8988T (cell line): Measurements from ENCODE around the gene SH3GLB2.

ENCODE experiments used
- DNase-seq: peaks from one replicate; pipeline ENCODE4 v3.0.0; 2011

SH3GLB2 gene

GRCh38 chr9:129028192-129028966, at the start of gene SH3GLB2:
SH3GLB2 (minus strand) TSS chr9:129028331; CDS start chr9:129028154, 177 bp downstream.
- DNase-seq = peak; percentile 96

GRCh38 chr9:129077236-129077635, 49.1 kb upstream of the SH3GLB2 start:
- no peak for DNase-seq

- no peak for DNase-seq
These were observed 48.5 kb upstream of the SH3GLB2 start for GRCh38 chr9:129076640-129077037.

- DNase-seq = no peak
These were observed 48.0 kb upstream of the SH3GLB2 start for GRCh38 chr9:129075996-129076639.

DNA sequence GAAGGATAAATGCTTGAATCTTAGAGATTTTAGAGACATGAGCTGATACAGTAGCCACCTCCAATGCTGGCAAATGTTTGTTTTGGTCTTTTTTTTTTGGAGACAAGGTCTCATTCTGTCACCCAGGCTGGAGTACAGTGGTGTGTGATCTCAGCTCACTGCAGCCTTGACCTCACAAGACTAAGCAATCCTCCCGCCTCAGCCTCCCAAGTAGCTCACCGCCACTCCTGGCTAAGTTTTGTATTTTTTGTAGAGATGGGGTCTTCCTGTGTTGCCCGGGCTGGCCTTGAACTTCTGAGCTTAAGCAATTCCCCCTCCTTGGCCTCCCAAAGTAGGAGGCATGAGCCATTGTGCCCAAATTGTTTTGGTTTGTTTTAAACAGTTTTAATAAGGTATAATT, 46.0 kb upstream of the SH3GLB2 start:
- no peak for DNase-seq

GRCh38 chr9:129073404-129073803, 45.3 kb upstream of the SH3GLB2 start:
- DNase-seq = no peak

- no peak for DNase-seq
These were observed 44.0 kb upstream of the SH3GLB2 start for GRCh38 chr9:129072171-129072570.

DNA sequence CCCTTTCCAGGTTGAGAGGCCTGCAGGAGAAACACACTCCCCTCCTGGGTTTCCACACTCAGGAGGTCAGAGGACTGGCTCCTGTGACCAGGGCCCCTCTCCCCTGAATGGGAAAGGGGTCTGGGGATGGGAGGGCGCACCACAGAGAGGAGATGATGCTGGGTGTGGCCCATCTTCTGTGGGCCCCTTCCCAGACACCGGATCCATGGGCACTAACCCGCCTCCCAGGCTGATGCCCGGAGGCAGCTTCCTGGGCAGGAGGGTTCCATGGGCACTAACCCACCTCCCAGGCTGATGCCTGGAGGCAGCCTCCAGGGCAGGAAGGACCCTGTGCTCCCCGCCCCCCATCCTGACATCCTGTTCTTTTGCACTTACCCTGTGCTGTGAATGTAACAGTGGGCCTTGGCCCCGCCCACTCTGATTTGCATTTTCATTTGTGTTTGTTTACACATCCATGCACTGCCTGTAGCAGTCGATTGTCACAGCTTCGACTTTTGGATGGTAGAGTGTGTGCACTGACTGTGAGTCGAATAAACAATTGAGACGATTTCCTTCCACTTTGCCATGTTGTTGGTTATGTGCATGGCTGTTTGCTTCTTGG, 43.5 kb upstream of the SH3GLB2 start:
- no peak for DNase-seq

DNA sequence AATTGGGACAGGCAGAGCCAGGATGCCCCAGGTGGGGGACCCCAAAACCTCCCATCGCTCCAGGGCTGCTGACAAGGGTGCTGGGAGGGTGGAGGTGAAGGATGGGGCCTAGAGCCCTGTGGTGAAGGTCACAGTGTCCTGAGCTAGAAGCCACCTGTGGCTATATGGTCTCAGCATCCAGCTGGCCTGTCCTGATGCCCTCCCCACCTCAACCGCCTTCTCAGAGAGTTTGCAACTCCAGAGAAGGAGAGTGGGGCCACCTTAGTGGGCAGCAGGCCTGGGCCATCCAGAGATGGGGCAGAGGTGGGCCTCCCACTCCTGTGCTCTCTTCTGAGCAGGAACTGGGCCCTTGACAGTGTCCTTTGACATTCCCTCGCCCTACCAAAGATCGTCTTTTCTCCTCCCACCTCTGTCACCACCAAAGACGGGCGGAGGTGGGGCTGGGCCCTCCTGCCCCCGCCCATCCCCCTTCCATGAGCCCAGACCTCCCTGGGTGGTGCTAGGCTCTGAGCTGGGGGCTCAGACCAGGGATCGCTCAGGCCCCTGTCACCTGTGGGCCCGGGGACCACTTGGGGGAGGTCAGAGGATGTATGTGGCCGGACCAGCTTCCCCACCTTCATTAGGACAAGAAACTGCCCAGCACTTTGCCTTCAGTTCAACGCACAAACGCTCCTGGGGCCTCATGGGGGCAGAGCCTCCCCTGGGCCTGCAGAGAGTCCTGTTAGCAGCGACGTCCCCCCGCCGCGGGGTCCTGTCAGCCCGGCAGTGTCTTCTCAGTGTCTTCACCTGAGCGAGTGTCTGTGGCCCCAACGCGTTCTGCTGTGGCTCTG, 42.8 kb upstream of the SH3GLB2 start:
- DNase-seq = no peak

- DNase-seq = no peak
These were observed 41.9 kb upstream of the SH3GLB2 start for GRCh38 chr9:129069862-129070641.

GRCh38 chr9:129068990-129069861, 41.1 kb upstream of the SH3GLB2 start:
- DNase-seq = no peak

DNA sequence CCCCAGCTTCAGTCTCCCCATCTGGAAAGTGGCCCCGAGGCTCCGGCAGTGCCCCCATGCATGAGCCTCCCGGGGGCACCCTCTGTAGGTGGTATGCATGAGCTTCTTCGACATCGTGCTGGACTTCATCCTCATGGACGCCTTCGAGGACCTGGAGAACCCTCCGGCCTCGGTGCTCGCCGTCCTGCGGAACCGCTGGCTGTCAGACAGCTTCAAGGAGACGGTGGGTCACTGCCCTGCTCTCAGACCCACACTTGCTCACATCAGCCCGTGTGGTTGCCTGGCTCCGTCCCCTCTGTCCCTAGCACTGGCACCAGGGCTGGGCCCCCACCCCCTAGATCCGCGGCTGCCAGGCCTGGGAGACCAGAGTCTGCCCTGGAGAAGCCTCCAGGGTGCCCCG, 40.0 kb upstream of the SH3GLB2 start:
- no peak for DNase-seq

- DNase-seq = no peak
These were observed 36.4 kb upstream of the SH3GLB2 start for GRCh38 chr9:129064499-129064908.

- no peak for DNase-seq
These were observed 34.9 kb upstream of the SH3GLB2 start for GRCh38 chr9:129063061-129063460.

- no peak for DNase-seq
These were observed 32.9 kb upstream of the SH3GLB2 start for GRCh38 chr9:129060991-129061390.

- no peak for DNase-seq
These were observed 32.0 kb upstream of the SH3GLB2 start for GRCh38 chr9:129059796-129060785.

DNA sequence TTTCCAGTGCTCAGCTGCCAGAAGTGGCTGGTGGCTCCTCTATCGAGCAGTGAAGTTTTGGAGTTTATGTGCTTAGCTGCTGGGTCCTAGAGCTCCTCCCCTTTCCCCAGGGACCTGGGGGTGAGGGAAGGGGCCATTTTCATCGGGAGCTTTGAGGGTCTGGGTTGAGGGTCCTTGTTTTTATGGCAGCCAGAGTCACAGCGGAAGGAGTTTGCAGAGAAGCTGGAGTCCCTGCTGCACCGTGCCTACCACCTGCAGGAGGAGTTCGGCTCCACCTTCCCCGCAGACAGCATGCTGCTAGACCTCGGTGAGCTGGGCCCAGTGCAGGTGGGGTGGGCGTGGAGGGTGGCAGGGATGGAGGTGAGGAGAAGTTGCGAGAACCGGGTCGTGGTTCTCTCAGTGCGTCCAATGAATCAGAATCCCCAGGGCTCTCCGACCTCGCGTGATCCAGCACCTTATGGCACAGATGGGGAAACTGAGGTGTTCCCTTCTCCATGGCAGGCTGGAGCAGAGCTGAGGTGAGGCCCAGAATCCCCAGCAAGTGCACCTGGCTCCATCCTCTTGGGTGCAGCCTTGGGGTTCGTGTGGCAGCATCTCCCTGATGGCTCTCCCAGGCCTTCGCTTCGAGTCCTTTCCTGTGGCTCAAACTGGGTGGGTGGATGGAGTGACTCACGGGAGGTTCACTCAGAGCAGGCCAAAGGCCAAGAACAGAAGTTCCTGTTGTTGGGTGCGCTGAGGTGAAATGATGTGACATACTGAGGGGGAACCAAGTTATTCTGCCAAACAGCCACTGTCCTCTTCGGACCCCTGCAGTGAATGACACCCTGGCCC, 31.0 kb upstream of the SH3GLB2 start:
- no peak for DNase-seq

GRCh38 chr9:129054163-129054851, 26.2 kb upstream of the SH3GLB2 start:
- DNase-seq = no peak
